ENCODE data around the gene RPA3.

DNA sequence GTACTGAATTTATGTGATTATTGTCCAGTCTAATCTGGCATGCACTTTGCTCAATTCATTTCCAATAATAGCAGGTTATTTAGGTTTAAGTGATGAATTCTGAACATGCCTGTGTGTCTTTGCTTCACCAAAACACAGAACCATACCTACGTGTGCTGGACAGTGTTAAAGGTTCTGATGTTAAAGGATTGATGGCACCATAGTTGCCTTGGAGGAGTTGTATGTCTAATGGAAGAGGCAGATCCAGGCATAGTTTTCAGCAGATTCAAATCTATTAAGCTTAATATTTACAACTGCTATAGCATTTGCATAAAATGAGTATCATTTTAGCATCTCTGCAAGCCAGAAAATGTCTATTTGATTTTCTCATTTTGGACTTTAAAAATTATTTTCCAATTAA lies 105.9 kb downstream of the RPA3 start:
- TF ChIP-seq, protein P1, sequence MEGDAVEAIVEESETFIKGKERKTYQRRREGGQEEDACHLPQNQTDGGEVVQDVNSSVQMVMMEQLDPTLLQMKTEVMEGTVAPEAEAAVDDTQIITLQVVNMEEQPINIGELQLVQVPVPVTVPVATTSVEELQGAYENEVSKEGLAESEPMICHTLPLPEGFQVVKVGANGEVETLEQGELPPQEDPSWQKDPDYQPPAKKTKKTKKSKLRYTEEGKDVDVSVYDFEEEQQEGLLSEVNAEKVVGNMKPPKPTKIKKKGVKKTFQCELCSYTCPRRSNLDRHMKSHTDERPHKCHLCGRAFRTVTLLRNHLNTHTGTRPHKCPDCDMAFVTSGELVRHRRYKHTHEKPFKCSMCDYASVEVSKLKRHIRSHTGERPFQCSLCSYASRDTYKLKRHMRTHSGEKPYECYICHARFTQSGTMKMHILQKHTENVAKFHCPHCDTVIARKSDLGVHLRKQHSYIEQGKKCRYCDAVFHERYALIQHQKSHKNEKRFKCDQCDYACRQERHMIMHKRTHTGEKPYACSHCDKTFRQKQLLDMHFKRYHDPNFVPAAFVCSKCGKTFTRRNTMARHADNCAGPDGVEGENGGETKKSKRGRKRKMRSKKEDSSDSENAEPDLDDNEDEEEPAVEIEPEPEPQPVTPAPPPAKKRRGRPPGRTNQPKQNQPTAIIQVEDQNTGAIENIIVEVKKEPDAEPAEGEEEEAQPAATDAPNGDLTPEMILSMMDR (IDR thresholded peaks at IDR 0.05; ENCODE audit: borderline replicate concordance, extremely low read depth, low read length, poor library complexity, severe bottlenecking), result no peak
- no peak for TF ChIP-seq EZH2 (IDR thresholded peaks at IDR 0.05; ENCODE audit: borderline replicate concordance, low read depth, low read length, severe bottlenecking)
